SHP77 treated with DMSO at 0.1 percent for 48 hours (cell line): ENCODE results near the gene TAS2R60.
A peak's percentile ranks its signal among the peaks of the same experiment; 100 is the strongest.
"Not testable (repeated sequence)": the region's sequence is repeated elsewhere in the genome, so short reads cannot be mapped to it uniquely, and the experiment has no call there.

Source experiments
- DNase-seq: peaks from one replicate; lab custom pipeline; 2025; lab: John Stamatoyannopoulos, UW

Gene TAS2R60

GRCh38 chr7:143411976-143412708 lies 31.1 kb upstream of the TAS2R60 start:
- no peak for DNase-seq

DNA sequence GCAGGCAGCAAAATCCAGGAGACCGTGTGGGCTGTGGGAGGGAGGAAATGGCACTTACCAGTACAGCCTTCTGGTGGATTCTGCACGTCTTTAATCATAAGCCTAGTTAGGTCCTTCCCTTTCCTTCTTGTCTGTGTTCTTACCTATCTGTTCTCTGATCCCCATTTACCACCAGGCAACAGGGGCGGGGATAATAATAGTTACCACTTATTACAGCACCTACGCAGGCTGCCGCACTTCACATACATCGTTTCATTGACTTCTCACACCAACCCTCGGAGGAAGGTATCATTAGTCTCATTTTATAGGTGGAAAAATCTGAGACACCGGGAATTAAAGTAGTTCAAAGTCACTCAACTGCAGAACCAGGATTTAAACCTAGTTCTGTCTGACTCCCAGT lies 30.1 kb upstream of the TAS2R60 start:
- DNase-seq: no peak

DNA sequence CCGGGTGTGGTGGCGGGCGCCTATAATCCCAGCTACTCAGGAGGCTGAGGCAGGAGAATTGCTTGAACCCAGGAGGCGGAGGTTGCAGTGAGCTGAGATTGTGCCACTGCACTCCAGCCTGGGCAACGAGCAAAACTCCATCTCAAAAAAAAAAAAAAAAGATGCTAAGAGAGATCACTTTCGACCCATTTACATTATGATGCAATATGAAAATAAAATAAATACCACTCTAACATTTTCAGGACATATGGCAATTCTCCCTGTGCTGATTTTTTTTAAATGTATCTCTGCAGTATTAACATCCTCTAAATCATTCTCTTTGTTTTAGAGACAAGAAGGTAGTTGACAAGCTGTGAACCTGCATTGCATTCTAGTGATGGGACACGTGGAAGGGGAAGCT lies 28.0 kb upstream of the TAS2R60 start:
- not testable (repeated sequence) for DNase-seq

- DNase-seq: no peak
Measured at GRCh38 chr7:143415742-143416397, 27.4 kb upstream of the TAS2R60 start.

DNA sequence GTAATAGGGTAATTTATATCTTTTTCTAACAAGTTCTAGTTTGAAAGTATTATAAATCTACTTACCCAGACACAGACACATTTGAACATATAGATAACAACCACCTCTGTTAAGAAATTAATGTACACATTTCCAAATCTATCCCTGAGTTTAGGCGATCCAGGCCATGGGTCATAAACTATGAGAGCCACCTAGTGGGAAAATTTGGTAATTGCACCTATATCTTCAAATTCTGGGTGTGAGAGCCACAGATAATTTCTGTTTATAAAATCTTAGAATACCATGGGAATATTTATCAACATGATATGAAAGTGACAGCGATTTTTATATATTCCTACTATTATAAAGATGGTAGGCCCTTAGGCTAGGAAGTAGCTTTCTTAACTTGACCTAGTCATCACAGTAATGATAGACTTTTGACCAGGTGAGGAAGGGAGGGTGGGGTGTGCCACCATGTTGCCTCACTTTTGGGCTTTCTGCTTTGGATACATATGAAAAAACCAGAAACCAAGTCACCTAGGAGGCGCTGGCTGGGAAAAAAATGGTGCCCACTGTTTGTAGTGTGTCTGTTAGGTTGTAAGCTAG lies 26.6 kb upstream of the TAS2R60 start:
- DNase-seq: peak; percentile 8

DNA sequence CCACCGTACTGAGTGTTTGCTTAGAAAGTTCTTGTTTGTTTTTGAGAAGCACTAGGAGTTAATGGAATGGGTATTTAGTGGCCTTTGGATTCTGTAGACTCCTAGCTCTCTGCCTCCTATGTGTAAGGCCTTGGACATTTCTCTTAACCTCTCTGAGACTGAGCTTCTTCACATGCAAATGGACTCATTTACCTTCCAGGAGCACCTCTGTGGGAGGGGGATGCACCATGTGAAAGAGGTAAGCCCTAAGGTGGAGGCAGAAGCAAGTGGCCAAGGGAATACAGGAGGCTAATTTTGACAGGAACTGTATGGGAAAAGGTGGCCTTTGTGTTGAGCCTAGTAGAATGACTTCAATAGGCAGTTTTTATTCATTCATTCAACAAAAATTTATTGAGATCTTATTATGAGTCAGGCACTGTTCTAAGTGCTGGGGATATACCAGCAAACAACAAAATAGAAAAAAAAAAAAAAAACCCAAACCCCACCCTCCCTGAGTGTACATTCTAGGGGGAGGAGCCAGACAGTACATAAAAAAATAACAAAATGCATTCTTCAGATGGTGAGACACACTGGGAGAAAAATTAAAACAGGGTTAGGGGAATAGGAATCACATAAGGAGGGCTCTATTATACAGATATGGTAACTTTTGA lies 25.4 kb upstream of the TAS2R60 start:
- DNase-seq: no peak

DNA sequence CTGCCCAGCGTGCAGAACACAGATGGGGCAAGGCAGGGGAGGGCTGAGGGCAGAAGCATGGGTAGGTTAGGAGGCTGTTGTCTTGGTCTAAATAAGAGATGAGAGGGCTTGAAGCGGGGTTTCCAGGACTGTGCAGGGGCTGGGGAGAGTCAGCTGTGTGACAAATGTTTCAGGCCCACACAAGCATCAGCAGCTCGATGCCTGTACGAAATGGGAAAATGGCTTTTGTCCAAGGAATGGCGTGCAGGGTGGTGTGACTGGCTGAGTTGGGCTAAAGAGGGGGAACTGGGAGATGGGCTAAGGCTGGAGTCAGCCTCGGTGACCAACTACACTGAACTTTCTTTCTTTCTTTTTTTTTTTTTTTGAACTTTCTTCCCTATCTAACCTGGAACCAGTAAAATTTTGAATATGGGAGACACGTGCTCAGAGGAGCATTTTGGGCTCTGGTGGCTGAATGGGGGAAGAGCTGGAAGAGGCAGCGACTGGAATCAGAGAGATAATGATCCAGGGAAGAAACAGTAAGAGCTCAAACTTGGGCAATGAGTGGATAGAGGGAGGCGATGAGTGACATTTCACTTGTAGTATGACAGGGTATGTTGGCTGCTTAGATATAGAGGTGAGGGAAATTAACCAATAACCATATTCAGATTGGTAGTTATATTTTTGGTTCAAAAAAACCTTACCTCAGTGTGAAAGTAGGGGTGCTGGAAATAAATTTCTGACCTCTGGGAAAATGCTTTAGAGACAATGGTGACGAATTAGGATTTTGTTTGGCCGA lies 24.4 kb upstream of the TAS2R60 start:
- DNase-seq: no peak

GRCh38 chr7:143419880-143420279 lies 23.4 kb upstream of the TAS2R60 start:
- no peak for DNase-seq

- not testable (repeated sequence) for DNase-seq
Measured at GRCh38 chr7:143420624-143421023, 22.6 kb upstream of the TAS2R60 start.

DNA sequence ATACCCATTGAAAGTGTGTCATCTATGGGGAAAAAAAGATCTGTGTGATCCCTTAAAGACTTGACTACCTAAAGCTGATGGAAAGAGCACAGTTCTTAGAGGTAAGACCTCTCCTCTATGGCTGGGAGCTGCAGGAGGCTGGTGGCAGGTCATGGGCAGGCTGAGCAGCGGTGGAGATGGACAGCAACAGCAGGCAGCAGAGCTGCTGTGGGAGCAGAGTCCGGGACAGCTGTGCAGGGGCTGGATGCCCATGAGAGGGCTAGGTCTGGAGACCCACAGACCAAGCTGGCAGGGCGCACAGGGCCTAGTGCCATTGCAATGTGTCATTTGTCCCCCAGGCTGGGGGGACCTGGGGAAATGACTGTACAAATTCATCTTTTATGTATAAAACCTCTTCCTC lies 21.2 kb upstream of the TAS2R60 start:
- no peak for DNase-seq

DNA sequence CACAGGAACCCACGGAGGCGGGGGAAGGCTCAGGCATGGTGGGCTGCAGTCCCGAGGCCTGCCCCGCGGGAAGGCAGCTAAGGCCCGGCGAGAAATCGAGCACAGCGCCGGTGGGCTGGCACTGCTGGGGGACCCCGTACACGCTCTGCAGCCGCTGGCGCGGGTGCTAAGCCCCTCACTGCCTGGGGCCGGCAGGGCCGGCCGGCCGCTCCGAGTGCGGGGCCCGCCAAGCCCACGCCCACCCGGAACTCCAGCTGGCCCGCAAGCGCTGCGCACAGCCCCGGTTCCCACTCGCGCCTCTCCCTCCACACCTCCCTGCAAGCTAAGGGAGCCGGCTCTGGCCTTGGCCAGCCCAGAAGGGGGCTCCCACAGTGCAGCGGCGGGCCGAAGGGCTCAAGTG lies 18.8 kb upstream of the TAS2R60 start:
- DNase-seq: not testable (repeated sequence)

DNA sequence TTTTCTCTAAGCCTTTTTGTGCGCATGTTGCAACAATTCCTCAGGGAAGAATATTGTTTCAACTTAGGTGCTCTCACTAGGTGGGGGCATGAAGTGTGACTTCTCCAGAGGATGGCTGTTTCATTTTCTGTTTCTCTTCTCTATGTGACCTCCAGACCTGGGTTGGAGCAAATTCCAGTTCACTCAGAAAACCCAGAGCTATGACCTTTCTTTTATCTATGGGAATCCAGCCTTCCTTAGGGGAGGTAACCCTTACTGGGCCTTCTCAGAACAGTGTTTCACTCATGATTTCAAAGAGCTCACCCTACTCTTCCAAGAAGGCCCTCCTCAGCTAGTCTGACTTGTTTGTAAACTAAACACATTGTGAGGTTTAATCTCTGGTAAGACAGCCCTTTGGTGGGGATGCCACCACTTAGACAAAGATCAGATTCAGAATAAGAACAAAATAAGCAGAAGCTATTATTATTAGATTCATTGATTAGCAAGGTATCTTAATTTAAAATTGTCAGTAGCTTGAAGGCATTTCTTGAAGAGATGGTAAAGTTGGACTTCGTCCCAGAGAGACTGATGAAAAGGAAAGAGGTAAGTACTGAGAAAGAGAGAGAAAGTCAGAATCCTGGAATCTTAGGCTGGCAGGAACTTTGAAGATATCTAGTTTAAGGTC lies 16.6 kb upstream of the TAS2R60 start:
- DNase-seq: no peak

- DNase-seq: no peak
Measured at GRCh38 chr7:143429770-143430698, 13.2 kb upstream of the TAS2R60 start.

GRCh38 chr7:143431109-143431508 lies 12.1 kb upstream of the TAS2R60 start:
- DNase-seq: no peak

GRCh38 chr7:143433759-143434158 lies 9.5 kb upstream of the TAS2R60 start:
- DNase-seq: no peak

DNA sequence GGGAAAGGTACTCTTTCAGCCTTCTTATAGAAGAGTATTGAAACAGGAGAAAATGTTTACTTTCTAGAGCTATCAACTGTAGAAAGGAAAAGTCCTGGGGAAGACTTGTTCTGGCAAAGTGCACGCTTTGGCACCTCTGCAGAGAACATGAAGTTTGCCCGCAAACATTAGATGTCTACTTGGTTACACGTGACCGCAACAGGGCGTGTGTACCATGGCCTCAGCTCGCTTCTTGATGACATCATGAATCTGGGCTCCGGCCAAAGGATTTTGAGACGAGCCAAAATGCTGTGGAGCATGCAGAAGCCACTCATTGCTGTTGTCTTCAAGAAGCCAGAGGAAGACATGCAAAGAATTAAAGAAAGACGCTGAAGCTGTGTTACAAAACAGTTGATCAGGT lies 8.6 kb upstream of the TAS2R60 start:
- DNase-seq: no peak

DNA sequence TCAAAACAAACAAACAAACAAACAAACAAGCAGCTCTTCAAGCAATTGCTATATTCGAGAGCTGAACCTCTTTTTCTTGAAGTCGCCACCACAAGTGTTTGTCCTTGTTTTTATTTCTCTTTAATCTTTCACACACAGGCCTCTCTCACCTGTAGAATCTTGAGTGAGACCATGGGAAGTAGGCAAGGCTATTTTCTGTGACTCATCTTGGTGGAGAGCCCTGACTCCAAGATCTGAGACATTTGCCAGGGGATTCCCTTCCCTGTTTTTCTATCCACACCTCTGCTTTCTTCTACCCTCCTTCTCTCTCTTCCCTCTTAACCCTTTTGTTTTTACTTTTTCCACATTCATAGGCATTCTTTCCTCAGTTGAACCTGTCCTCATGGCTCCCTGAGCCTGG lies 8.0 kb upstream of the TAS2R60 start:
- no peak for DNase-seq

- DNase-seq: no peak
Measured at GRCh38 chr7:143436325-143436946, 6.8 kb upstream of the TAS2R60 start.

- DNase-seq: no peak
Measured at GRCh38 chr7:143437578-143437977, 5.7 kb upstream of the TAS2R60 start.

DNA sequence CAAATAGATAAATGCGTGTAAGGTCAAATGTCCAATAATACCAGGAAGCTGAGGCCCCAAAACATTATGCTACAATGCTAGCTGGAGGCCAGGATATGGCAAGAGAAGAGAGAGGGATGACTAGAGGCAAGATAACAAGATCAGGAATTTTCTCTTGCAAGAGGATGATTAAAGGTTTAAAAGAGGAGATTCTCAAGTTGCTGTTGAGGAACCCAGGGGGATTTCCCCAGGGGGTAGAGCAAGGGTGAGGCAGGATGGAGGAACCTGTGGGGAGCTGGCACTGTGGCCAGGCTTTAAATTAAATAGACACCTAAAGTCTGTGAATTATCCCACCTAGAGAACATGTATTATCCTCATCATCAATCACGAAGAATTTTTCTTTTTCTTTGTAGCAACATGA lies 3.4 kb upstream of the TAS2R60 start:
- DNase-seq: no peak
